ENCODE measurements around the gene ITGA3.

DNA sequence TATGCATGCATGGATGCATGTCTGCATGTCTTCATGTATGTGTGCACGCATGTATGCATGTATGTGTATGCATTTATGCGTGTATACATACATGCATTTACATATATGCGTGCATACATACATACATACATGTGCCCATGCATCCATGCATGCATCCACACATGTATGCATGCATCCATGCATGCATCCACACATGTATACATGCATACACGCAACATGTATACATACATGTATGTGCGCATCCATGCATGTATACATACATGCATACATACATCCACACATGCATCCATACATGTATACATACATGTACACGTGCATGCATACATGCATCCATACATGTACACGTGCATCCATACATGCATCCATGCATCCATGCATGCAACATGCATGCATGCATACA, 31.1 kb upstream of the ITGA3 start:
- TF ChIP-seq POLR2A (IDR thresholded peaks at IDR 0.05), result no peak
- TF ChIP-seq, protein P1, sequence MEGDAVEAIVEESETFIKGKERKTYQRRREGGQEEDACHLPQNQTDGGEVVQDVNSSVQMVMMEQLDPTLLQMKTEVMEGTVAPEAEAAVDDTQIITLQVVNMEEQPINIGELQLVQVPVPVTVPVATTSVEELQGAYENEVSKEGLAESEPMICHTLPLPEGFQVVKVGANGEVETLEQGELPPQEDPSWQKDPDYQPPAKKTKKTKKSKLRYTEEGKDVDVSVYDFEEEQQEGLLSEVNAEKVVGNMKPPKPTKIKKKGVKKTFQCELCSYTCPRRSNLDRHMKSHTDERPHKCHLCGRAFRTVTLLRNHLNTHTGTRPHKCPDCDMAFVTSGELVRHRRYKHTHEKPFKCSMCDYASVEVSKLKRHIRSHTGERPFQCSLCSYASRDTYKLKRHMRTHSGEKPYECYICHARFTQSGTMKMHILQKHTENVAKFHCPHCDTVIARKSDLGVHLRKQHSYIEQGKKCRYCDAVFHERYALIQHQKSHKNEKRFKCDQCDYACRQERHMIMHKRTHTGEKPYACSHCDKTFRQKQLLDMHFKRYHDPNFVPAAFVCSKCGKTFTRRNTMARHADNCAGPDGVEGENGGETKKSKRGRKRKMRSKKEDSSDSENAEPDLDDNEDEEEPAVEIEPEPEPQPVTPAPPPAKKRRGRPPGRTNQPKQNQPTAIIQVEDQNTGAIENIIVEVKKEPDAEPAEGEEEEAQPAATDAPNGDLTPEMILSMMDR (IDR thresholded peaks at IDR 0.05), result no peak
